OCI-LY1 (cell line): ENCODE measurements around the gene ITSN1.

Source experiments
- H2AFZ ChIP-seq: fragments of 200-600 bp; sonication (generic), shearing (Covaris generic); 2 replicates; pipeline ENCODE4 v1.6.0; 2014; ENCODE audit warnings: antibody characterized with exemption, mild to moderate bottlenecking, low read length
- H3F3A ChIP-seq: fragments of 200-600 bp; sonication (generic), shearing (Covaris generic); 2 replicates; pipeline ENCODE4 v1.6.0; 2014; ENCODE audit warnings: mild to moderate bottlenecking, antibody characterized with exemption, low read length, moderate library complexity; ENCODE audit not compliant: insufficient read depth
- H3K27ac ChIP-seq: fragments of 200-600 bp; sonication (generic); 2 replicates; pipeline ENCODE4 v1.5.1; 2014; ENCODE audit warnings: low read length, mixed run types, mild to moderate bottlenecking, low read depth; ENCODE audit not compliant: poor library complexity, severe bottlenecking
- H3K27me3 ChIP-seq: fragments of 200-600 bp; sonication (generic); 2 replicates; pipeline ENCODE4 v1.6.0; 2014; ENCODE audit warnings: antibody characterized with exemption, mild to moderate bottlenecking, low read length, moderate library complexity; ENCODE audit not compliant: insufficient read depth
- H3K36me3 ChIP-seq: fragments of 200-600 bp; sonication (generic); 2 replicates; pipeline ENCODE4 v1.6.1; 2014; ENCODE audit warnings: mild to moderate bottlenecking, antibody characterized with exemption, low read length, moderate library complexity, mixed read lengths; ENCODE audit not compliant: insufficient read depth
- H3K4me1 ChIP-seq: fragments of 200-600 bp; sonication (generic); 2 replicates; pipeline ENCODE4 v1.5.1; 2014; ENCODE audit warnings: mild to moderate bottlenecking, low read length, moderate library complexity; ENCODE audit not compliant: insufficient read depth, severe bottlenecking
- H3K4me2 ChIP-seq: fragments of 200-600 bp; sonication (generic), shearing (Covaris generic); 2 replicates; pipeline ENCODE4 v1.6.1; 2014; ENCODE audit warnings: low read length
- H3K4me3 ChIP-seq: fragments of 200-600 bp; sonication (generic); 2 replicates; pipeline ENCODE4 v1.5.1; 2014; ENCODE audit warnings: low read length, low read depth, mild to moderate bottlenecking, mixed read lengths; ENCODE audit not compliant: poor library complexity, severe bottlenecking
- H3K79me2 ChIP-seq: fragments of 200-600 bp; shearing (Covaris generic); 2 replicates; pipeline ENCODE4 v1.6.1; 2016; ENCODE audit warnings: mixed run types, low read length, mixed read lengths; ENCODE audit not compliant: insufficient read depth
- H3K9ac ChIP-seq: fragments of 200-600 bp; sonication (generic), shearing (Covaris generic); 2 replicates; pipeline ENCODE4 v1.6.1; 2014; ENCODE audit warnings: mild to moderate bottlenecking, low read length, mixed read lengths
- H3K9me2 ChIP-seq: fragments of 200-600 bp; sonication (generic), shearing (Covaris generic); 2 replicates; pipeline ENCODE4 v1.6.1; 2014; ENCODE audit warnings: low read depth, mild to moderate bottlenecking, low read length, mixed read lengths
- H3K9me3 ChIP-seq: fragments of 200-600 bp; shearing (Covaris generic); 2 replicates; pipeline ENCODE4 v1.6.1; 2014; ENCODE audit warnings: low read length, mixed read lengths
- H4K20me1 ChIP-seq: fragments of 200-600 bp; sonication (generic), shearing (Covaris generic); 2 replicates; pipeline ENCODE4 v1.6.0; 2016; ENCODE audit warnings: mild to moderate bottlenecking, low read length; ENCODE audit not compliant: insufficient read depth
- EZH2 ChIP-seq: fragments of 200-600 bp; sonication (generic), shearing (Covaris generic); IDR thresholded peaks from 2 replicates; pipeline ENCODE4 v1.8.0; 2017; ENCODE audit warnings: borderline replicate concordance, mixed run types, mild to moderate bottlenecking, antibody characterized with exemption, low read length, moderate library complexity, mixed read lengths
- TF ChIP-seq, protein P1 (sequence below): fragments of 200-600 bp; sonication (generic), shearing (Covaris generic); IDR thresholded peaks from 2 replicates; pipeline ENCODE4 v1.5.1; 2017; ENCODE audit warnings: mild to moderate bottlenecking, antibody characterized with exemption, low read length, moderate library complexity, mixed read lengths

The ITSN1 gene

DNA sequence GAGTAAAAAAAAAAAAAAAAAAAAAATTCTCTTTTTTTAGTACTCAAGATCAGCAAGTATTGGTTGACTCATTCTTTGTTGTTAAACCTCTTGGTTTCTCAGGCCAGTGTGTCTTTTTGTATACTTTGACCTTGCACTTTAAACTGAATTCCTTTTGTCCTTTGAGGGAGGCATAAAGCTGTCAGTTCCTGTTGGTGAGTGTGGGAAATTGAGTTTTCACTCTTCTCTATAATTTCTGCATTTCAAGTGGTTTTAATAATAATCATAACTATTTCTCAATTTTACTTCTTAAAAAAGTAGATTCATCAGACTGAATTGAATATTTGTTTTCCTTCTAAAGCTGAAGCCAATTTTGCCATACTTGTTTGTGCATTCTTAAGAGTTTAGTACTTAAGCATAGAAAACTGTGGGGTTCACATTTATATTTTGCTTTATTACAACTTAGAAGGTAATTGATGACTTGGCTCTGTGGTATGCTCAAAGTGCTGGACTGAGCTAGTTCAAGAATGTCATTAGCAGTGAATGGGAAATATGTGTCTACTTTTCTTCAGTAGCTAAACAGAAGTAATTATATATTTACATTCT is 43.4 kb downstream of the ITSN1 start:
- Histone ChIP-seq H3K4me1 (no peaks in the 10 kb centered on the region), H3K27me3 (no peaks in the 10 kb centered on the region; the same call in 1 of the 2 replicates), H3K9me2 (no peaks in the 10 kb centered on the region), H3K9me3 (no peaks in the 10 kb centered on the region), H3K36me3 (no peaks in the 10 kb centered on the region), H3K4me3 (no peak overlapping the region), H3F3A (no peaks in the 10 kb centered on the region), H3K9ac (no peak overlapping the region), H3K27ac (no peak overlapping the region), H4K20me1 (no peaks in the 10 kb centered on the region), H2AFZ (no peak overlapping the region), H3K79me2 (no peaks in the 10 kb centered on the region), H3K4me2 (no peak overlapping the region)
- TF ChIP-seq, protein P1, sequence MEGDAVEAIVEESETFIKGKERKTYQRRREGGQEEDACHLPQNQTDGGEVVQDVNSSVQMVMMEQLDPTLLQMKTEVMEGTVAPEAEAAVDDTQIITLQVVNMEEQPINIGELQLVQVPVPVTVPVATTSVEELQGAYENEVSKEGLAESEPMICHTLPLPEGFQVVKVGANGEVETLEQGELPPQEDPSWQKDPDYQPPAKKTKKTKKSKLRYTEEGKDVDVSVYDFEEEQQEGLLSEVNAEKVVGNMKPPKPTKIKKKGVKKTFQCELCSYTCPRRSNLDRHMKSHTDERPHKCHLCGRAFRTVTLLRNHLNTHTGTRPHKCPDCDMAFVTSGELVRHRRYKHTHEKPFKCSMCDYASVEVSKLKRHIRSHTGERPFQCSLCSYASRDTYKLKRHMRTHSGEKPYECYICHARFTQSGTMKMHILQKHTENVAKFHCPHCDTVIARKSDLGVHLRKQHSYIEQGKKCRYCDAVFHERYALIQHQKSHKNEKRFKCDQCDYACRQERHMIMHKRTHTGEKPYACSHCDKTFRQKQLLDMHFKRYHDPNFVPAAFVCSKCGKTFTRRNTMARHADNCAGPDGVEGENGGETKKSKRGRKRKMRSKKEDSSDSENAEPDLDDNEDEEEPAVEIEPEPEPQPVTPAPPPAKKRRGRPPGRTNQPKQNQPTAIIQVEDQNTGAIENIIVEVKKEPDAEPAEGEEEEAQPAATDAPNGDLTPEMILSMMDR = no peak
- TF ChIP-seq EZH2 = no peak

DNA sequence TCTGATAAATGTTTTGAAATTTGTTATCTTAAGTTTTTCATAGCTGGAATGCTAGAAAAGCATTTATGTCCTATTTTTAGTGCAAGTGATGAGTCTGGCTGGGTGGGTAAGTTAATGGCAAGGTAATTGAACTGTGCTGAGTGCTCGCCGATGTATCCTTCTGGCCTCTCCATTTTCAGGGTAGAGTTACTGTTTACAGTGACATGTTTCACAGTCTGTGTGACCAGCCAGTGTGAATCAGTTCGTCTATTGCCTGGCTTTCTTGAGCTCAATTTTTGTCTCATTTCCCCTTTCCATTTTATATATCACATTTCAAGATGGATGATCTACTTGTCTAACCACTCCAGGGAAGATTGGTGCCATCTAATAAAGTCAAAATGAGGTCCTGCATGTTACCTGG is 44.1 kb downstream of the ITSN1 start:
- H2AFZ ChIP-seq = no peak overlapping the region
- H3K79me2 ChIP-seq = no peaks in the 10 kb centered on the region
- H3K9ac ChIP-seq = no peak overlapping the region
- no peaks in the 10 kb centered on the region for H3K36me3 ChIP-seq
- H3K9me2 ChIP-seq = no peaks in the 10 kb centered on the region
- no peak for TF ChIP-seq EZH2
- TF ChIP-seq, protein P1 = no peak
- H3K27me3 ChIP-seq = no peaks in the 10 kb centered on the region; the same call in 1 of the 2 replicates
- no peak overlapping the region for H3K4me2 ChIP-seq
- H3F3A ChIP-seq = no peaks in the 10 kb centered on the region
- no peaks in the 10 kb centered on the region for H4K20me1 ChIP-seq
- H3K4me1 ChIP-seq = no peaks in the 10 kb centered on the region
- H3K9me3 ChIP-seq = no peaks in the 10 kb centered on the region
- no peak overlapping the region for H3K4me3 ChIP-seq
- no peak overlapping the region for H3K27ac ChIP-seq

DNA sequence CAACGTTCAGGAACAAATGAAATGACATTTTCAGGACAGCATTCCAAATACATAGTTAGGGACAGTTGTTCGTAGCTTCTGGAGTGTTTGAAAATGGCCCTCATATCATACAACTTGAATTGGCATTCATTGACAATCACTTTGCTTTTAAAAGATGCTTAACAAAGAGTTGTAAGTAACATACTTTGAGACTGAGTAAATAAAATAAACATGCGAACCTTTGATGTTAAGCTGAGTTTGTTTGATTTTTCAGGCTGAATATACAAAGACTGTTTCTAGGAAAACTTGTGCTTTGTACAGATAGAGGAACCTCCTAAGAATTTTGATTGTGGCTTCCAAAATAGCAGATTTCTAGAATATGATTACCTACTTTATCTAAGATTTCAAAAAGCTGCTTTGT is 45.3 kb downstream of the ITSN1 start:
- Histone ChIP-seq H3F3A (no peaks in the 10 kb centered on the region), H3K4me2 (no peak overlapping the region), H3K36me3 (no peaks in the 10 kb centered on the region), H3K79me2 (no peaks in the 10 kb centered on the region), H3K9me2 (no peaks in the 10 kb centered on the region), H3K4me3 (no peak overlapping the region), H3K27me3 (no peaks in the 10 kb centered on the region; the same call in 1 of the 2 replicates), H3K27ac (no peak overlapping the region), H4K20me1 (no peaks in the 10 kb centered on the region), H3K9me3 (no peaks in the 10 kb centered on the region), H2AFZ (no peak overlapping the region), H3K4me1 (no peaks in the 10 kb centered on the region), H3K9ac (no peak overlapping the region)
- TF ChIP-seq, protein P1 = no peak
- no peak for TF ChIP-seq EZH2
